Measurements from ENCODE around the gene PRIMA1.

PRIMA1 gene, protein sequence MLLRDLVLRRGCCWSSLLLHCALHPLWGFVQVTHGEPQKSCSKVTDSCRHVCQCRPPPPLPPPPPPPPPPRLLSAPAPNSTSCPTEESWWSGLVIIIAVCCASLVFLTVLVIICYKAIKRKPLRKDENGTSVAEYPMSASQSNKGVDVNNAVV

GRCh38 chr14:93788293-93788542, at the start of gene PRIMA1:
TSS of gene PRIMA1 (minus strand) at chr14:93788485. CDS start at chr14:93787718, 767 bp downstream.
- Mint-ChIP-seq H3K27ac (ENCODE audit: low read depth) (no peak within 1 kb of the TSS), H3K36me3 (ENCODE audit: insufficient read depth) (no peaks in the 10 kb centered on the region), H3K4me1 (no peaks in the 10 kb centered on the region), H3K4me3 (no peak within 1 kb of the TSS), H3K27me3 (peaks cover 96% of the 10 kb centered on the region), H3K9me3 (no peaks in the 10 kb centered on the region)
- ATAC-seq (replicated peaks; ENCODE audit: extremely low read depth, poor library complexity, severe bottlenecking), result no peak
- no peak for DNase-seq (ENCODE audit: low spot score in 2 of 2)

DNA sequence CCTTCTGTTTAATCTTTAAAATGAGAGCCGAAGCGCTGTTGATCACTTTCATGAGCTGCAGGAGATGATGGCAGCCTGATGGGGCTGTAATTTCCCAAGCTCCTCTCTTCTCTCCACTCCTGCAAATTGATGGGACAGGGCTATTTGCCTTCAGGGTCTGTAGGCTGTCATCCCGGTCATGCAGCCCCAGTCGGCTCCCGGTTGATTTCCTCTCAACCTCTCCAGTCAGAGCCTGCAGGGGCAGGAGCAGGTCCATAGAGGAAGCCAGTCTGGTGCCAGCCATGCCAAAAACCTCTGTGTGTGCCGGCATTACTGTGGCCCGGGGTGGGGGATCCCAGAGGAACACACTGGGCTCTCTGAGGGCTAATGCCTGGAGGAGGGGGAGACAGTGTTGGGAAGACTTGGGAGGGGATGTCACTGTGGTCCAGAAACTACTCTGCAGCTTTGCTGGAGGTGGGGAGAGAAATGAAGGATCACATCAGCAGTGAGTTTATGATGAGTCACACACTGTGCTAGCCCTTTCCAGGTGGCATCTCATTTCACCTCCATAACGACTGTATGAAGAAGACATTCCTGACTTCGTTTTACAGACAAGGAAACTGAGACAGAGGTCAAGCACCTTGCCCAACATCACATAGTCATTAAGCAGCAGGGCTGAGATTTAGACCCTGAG, 46.5 kb upstream of the PRIMA1 start:
- no peak overlapping the region for H3K27ac Mint-ChIP-seq (ENCODE audit: low read depth)
- peaks cover 69% of the 10 kb centered on the region for H3K27me3 Mint-ChIP-seq
- DNase-seq (ENCODE audit: low spot score in 2 of 2), result no peak
- H3K36me3 Mint-ChIP-seq (ENCODE audit: insufficient read depth), result no peaks in the 10 kb centered on the region
- ATAC-seq (replicated peaks; ENCODE audit: extremely low read depth, poor library complexity, severe bottlenecking), result no peak
- H3K4me1 Mint-ChIP-seq, result no peaks in the 10 kb centered on the region
- H3K4me3 Mint-ChIP-seq, result no peak overlapping the region
- H3K9me3 Mint-ChIP-seq, result peaks cover 5% of the 10 kb centered on the region

GRCh38 chr14:93832665-93833064, 44.4 kb upstream of the PRIMA1 start:
- peaks cover 59% of the 10 kb centered on the region for H3K27me3 Mint-ChIP-seq
- ATAC-seq (replicated peaks; ENCODE audit: extremely low read depth, poor library complexity, severe bottlenecking) (no peak), DNase-seq (ENCODE audit: low spot score in 2 of 2) (no peak)
- H3K36me3 Mint-ChIP-seq (ENCODE audit: insufficient read depth), result no peaks in the 10 kb centered on the region
- peaks cover 5% of the 10 kb centered on the region for H3K9me3 Mint-ChIP-seq
- no peak overlapping the region for H3K27ac Mint-ChIP-seq (ENCODE audit: low read depth)
- H3K4me3 Mint-ChIP-seq, result no peak overlapping the region
- no peaks in the 10 kb centered on the region for H3K4me1 Mint-ChIP-seq

DNA sequence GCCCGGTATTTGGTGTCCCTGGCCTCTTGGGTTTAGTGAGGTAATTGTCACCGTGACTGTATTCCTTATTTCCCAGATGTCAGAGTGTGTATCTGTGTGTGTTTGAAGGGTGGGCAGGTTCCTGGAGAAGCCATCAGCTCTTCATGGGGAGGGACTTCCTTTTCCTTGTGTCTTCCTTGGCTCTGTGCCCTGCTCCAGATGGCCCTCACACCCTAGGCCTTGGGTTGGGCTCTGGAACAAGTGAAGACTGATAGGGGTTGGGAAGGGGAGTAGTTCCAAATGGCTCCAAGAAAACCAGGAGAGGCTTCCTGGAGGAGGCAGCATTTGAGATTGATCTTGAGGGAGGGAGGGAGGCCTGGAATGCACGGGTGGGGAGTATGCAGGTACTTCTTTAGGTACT, 43.8 kb upstream of the PRIMA1 start:
- Mint-ChIP-seq H3K36me3 (ENCODE audit: insufficient read depth) (no peaks in the 10 kb centered on the region), H3K27me3 (peaks cover 54% of the 10 kb centered on the region), H3K27ac (ENCODE audit: low read depth) (no peak overlapping the region), H3K4me3 (no peak overlapping the region), H3K9me3 (peaks cover 5% of the 10 kb centered on the region), H3K4me1 (no peaks in the 10 kb centered on the region)
- no peak for DNase-seq (ENCODE audit: low spot score in 2 of 2)
- ATAC-seq (replicated peaks; ENCODE audit: extremely low read depth, poor library complexity, severe bottlenecking), result no peak

DNA sequence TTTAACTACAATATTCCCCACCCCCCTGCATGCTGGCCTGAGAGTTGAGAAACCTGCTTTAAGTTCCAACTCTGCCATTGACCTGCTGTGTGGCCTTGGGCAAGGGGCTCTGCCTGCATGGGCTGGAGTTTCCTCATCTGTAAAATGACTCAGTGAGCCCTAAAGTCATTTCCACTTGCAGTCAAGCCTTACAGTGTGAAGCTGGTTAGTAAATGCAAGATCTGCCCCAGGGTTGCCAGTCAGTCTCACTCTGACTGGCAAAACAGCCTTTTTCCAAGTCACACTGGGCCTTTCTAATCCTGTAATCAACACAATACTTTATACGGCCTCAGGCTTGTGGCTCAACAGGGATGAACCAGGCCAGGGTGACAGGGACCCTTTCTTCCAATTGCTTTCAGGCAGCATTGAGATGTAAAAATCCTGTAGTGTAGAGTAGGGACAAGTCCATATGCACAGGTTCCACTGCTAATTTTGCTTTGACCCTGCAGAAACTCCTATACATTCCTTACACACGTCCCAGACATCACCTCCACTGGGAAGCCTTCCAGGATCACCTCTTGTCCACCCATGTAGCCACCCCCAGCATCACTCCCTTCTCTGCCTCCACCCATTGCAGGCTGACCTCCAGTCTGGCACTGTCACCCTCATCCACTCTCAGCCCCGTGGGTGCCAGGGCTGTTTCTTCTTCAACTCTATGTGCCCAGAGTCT, 42.6 kb upstream of the PRIMA1 start:
- DNase-seq (ENCODE audit: low spot score in 2 of 2) (no peak), ATAC-seq (replicated peaks; ENCODE audit: extremely low read depth, poor library complexity, severe bottlenecking) (no peak)
- Mint-ChIP-seq H3K27me3 (peaks cover 50% of the 10 kb centered on the region), H3K27ac (ENCODE audit: low read depth) (no peak overlapping the region), H3K36me3 (ENCODE audit: insufficient read depth) (no peaks in the 10 kb centered on the region), H3K4me1 (no peaks in the 10 kb centered on the region), H3K9me3 (no peaks in the 10 kb centered on the region), H3K4me3 (no peak overlapping the region)

- Mint-ChIP-seq H3K27ac (ENCODE audit: low read depth) (no peak overlapping the region), H3K4me1 (no peaks in the 10 kb centered on the region), H3K9me3 (no peaks in the 10 kb centered on the region), H3K4me3 (no peak overlapping the region), H3K27me3 (peaks cover 46% of the 10 kb centered on the region), H3K36me3 (ENCODE audit: insufficient read depth) (no peaks in the 10 kb centered on the region)
- DNase-seq (ENCODE audit: low spot score in 2 of 2) (no peak), ATAC-seq (replicated peaks; ENCODE audit: extremely low read depth, poor library complexity, severe bottlenecking) (no peak)
Observed at GRCh38 chr14:93829839-93830481, 41.7 kb upstream of the PRIMA1 start.

GRCh38 chr14:93825235-93825553, 36.9 kb upstream of the PRIMA1 start:
- Mint-ChIP-seq H3K4me3 (no peak overlapping the region), H3K27me3 (peaks cover 23% of the 10 kb centered on the region), H3K9me3 (no peaks in the 10 kb centered on the region), H3K27ac (ENCODE audit: low read depth) (no peak overlapping the region), H3K4me1 (no peaks in the 10 kb centered on the region), H3K36me3 (ENCODE audit: insufficient read depth) (no peaks in the 10 kb centered on the region)
- DNase-seq (ENCODE audit: low spot score in 2 of 2) (no peak), ATAC-seq (replicated peaks; ENCODE audit: extremely low read depth, poor library complexity, severe bottlenecking) (no peak)

- no peaks in the 10 kb centered on the region for H3K9me3 Mint-ChIP-seq
- DNase-seq (ENCODE audit: low spot score in 2 of 2) (no peak), ATAC-seq (replicated peaks; ENCODE audit: extremely low read depth, poor library complexity, severe bottlenecking) (no peak)
- H3K36me3 Mint-ChIP-seq (ENCODE audit: insufficient read depth), result no peaks in the 10 kb centered on the region
- H3K27ac Mint-ChIP-seq (ENCODE audit: low read depth), result no peak overlapping the region
- no peaks in the 10 kb centered on the region for H3K4me1 Mint-ChIP-seq
- H3K4me3 Mint-ChIP-seq, result no peak overlapping the region
- H3K27me3 Mint-ChIP-seq, result peaks cover 24% of the 10 kb centered on the region
Observed at GRCh38 chr14:93824518-93825234, 36.4 kb upstream of the PRIMA1 start.

- H3K36me3 Mint-ChIP-seq (ENCODE audit: insufficient read depth), result no peaks in the 10 kb centered on the region
- H3K9me3 Mint-ChIP-seq, result no peaks in the 10 kb centered on the region
- DNase-seq (ENCODE audit: low spot score in 2 of 2) (no peak), ATAC-seq (replicated peaks; ENCODE audit: extremely low read depth, poor library complexity, severe bottlenecking) (no peak)
- H3K4me1 Mint-ChIP-seq, result no peaks in the 10 kb centered on the region
- H3K27ac Mint-ChIP-seq (ENCODE audit: low read depth), result no peak overlapping the region
- H3K4me3 Mint-ChIP-seq, result no peak overlapping the region
- peaks cover 30% of the 10 kb centered on the region for H3K27me3 Mint-ChIP-seq
Observed at GRCh38 chr14:93824076-93824475, 35.8 kb upstream of the PRIMA1 start.

- Mint-ChIP-seq H3K9me3 (no peaks in the 10 kb centered on the region), H3K4me3 (no peak overlapping the region), H3K27ac (ENCODE audit: low read depth) (no peak overlapping the region), H3K4me1 (no peaks in the 10 kb centered on the region), H3K27me3 (peaks cover 38% of the 10 kb centered on the region), H3K36me3 (ENCODE audit: insufficient read depth) (peaks cover 1% of the 10 kb centered on the region)
- DNase-seq (ENCODE audit: low spot score in 2 of 2) (no peak), ATAC-seq (replicated peaks; ENCODE audit: extremely low read depth, poor library complexity, severe bottlenecking) (no peak)
Observed at GRCh38 chr14:93821051-93821450, 32.8 kb upstream of the PRIMA1 start.

DNA sequence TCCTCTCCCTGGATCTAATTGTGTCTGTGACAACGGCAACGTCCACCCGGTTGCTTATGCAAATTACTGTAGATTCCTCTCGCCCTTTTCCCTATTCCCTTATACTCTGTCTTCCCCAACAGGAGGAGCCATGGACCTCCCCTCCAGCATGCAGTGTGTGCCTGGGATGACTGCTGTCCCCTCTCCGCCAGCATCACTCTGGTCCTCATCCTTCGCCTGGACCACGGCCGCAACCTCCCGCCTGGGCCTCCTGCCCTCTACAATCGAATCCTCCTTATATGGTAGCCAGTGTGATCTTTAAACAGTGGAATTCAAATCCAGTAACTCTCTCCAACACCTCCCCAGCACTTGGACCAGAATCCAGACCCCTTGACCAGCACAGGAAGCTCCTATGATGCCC, 30.6 kb upstream of the PRIMA1 start:
- Mint-ChIP-seq H3K4me3 (no peak overlapping the region), H3K36me3 (ENCODE audit: insufficient read depth) (peaks cover 1% of the 10 kb centered on the region), H3K27ac (ENCODE audit: low read depth) (no peak overlapping the region), H3K9me3 (peaks cover 8% of the 10 kb centered on the region), H3K27me3 (peaks cover 24% of the 10 kb centered on the region), H3K4me1 (no peaks in the 10 kb centered on the region)
- DNase-seq (ENCODE audit: low spot score in 2 of 2), result no peak
- no peak for ATAC-seq (replicated peaks; ENCODE audit: extremely low read depth, poor library complexity, severe bottlenecking)

DNA sequence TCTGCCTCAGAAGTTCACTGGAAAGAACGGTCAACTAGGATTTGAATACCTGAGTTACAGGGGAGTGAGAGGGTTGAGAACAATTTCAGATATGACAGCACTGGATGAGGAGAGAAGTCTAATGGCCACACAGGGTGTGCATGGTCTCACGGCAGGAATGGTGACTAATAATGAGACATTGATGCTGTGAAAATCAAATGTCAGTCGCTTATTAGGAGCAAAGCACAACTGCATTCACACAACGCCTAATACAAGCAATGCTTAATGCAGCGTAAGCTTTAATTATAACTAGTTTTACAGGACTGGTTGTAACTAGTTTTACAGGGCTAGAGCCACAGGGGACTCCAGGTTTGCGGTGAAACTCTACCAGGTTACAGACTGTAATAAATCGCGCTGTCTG, 23.4 kb upstream of the PRIMA1 start:
- H3K36me3 Mint-ChIP-seq (ENCODE audit: insufficient read depth), result peaks cover under 1% of the 10 kb centered on the region
- no peak for DNase-seq (ENCODE audit: low spot score in 2 of 2)
- ATAC-seq (replicated peaks; ENCODE audit: extremely low read depth, poor library complexity, severe bottlenecking), result no peak
- no peaks in the 10 kb centered on the region for H3K4me1 Mint-ChIP-seq
- H3K27me3 Mint-ChIP-seq, result no peaks in the 10 kb centered on the region
- H3K9me3 Mint-ChIP-seq, result peaks cover 15% of the 10 kb centered on the region
- H3K27ac Mint-ChIP-seq (ENCODE audit: low read depth), result no peak overlapping the region
- H3K4me3 Mint-ChIP-seq, result no peak overlapping the region

Data from central memory CD8-positive, alpha-beta T cell (primary cell).